GM18502 (cell line): ENCODE results near the gene AASDHPPT.
A peak's percentile ranks its signal among the peaks of the same experiment; 100 is the strongest.

ENCODE experiments used
- ATAC-seq: cut with Tn5 transposase; IDR thresholded peaks from one replicate; pipeline ENCODE4 v1.9.1; 2021; ENCODE audit warnings: mild to moderate bottlenecking; ENCODE audit not compliant: unreplicated experiment, poor library complexity

Gene AASDHPPT

DNA sequence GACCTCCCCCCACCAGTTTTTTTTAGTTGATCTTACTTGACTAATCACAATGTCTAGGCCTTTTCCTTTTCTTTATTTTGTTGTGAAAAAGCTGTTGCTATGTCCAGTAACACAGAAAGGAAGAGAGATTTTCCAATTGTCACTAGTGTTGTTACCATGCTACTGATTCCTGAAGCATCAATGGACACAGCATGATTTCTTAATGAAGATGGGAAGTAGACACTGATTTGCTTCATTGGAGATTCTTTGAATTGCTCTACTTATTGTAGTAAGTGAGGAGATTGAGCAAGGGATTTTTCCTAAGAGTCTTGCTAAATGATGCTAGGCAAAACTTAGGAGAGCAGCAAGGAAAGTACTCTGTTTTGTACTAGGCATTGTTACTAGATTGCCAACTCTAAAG is 4.6 kb downstream of the AASDHPPT start:
- ATAC-seq: no peak

DNA sequence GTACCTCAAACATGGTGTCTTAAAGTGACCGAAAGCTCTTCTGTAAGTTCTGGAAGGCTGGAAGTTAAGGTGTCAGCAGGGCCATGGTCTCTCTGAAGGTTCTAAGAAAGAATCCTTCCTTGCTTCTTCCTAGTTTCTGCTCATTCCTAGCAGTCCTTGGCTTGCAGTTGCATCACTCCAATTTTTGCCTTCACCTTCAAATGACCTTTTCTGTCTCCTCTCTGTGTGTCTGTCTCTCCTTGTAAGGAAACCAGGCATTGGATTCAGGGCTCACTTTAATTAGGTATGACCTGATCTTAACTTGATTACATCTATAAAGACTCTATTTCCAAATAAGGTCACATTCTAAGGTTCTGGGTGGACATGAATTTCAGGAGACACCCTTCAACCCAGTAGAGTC is 8.7 kb downstream of the AASDHPPT start:
- ATAC-seq: no peak

DNA sequence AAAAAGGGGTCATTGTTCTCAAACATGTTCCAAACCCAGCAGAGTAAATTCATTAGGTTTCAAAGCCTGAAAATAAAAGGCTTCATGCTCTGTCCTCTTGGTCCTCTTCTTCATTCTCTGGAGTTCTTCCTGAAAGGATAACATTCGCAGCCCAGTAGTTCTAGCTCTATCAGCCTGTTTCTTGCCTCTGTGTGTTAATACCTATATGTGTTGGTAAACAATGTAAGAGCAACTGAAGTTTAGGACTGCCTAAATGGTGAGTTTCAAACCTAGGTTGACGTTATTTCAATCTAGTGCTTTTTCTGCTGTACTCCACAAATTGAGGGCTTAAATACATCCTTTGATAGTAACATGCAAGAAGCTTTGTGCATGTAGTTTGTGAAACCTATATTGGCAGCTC is 9.4 kb downstream of the AASDHPPT start:
- no peak for ATAC-seq

DNA sequence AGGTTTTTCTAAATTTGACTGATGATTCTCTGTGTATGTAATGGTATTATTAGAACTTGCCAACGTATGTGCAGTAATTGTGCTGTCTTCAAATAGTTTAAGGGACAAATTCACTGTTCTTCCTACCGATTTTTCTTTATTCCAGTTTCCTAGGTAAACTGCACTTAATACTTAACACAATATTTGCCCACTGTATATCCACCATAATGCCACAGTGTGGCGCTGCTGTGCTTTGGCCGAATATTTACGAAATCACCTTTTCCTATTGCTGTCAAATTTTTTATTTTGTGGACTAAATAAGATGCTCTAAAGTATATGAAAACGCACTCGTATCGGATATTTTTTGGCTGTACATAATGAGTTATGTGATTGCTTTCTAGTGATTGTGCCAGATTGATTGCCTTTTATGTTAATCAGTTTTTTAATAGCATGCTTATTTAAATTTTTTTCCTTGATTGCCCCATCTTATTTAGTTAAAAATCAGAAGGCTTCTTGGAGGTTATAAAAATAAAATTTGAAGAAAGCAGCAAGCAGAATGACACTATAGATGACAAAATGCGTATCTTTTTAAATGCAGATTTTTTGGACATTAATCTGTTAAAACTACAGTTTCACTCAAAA is 10.5 kb downstream of the AASDHPPT start:
- peak; percentile 35 for ATAC-seq

DNA sequence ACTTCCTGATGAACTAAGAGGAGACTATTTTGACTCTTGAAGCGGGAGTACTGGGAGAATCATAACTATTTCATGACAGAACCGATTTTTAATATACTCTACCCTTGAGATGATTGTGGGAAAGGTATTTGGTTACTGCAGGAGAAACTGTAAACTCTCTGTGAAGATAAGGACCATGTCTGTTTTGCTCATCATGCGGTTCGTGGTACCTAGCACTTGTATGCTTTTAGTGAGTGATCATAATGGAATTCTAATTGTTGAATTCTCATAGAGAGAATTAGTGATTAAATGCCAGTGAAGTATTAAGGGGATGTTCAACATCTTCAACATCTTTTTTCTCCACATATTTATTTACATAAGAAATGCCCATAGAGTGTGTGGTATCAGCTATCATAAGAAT is 11.4 kb downstream of the AASDHPPT start:
- ATAC-seq: no peak

DNA sequence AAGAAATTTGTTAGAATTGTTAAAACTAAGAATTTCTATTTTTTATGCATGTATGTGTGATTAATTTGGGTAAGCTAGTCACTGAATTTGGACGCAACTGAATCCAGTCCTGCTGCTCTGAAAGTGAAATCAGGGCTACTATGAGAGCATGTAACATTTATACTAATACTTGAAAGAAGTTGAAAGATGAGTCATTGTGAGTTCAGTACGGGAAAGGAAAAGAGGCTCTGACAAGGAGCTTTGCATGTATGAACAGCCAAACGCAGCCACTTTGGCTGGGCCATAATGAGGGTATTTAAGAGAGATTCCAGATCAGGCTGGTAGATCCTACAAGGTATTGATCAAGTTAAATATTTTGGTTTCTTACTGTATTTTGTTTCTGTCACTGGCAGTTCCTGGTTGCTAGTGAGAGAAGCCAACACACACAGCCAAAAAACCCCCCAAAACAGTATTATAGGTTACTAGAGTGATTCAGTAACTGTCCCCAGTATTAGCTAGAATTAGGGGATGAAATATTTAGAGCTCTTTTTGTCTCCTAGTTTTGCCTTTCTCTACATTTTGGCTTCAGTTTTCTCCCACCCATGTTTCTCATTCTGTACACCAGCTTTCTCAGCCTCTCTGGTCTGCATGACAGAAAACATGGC is 14.1 kb downstream of the AASDHPPT start:
- ATAC-seq: peak; percentile 98

DNA sequence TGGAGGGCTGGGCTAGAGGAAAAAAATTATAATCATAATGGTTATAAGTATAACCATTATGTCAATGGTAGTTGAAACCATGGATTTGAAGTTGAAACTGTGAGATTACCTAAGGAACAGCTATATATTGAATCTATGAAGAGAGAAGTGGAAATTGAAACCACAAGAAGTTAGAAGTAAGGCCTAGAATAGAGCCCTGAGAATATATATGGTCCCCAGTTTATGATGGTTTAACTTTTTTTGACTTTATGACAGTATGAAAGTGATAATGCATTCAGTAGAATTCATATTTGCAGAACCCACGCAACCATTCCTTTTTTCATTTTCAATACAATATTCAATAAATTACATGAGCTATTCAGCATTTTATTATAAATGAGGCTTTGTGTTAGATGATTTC is 15.0 kb downstream of the AASDHPPT start:
- ATAC-seq: no peak

DNA sequence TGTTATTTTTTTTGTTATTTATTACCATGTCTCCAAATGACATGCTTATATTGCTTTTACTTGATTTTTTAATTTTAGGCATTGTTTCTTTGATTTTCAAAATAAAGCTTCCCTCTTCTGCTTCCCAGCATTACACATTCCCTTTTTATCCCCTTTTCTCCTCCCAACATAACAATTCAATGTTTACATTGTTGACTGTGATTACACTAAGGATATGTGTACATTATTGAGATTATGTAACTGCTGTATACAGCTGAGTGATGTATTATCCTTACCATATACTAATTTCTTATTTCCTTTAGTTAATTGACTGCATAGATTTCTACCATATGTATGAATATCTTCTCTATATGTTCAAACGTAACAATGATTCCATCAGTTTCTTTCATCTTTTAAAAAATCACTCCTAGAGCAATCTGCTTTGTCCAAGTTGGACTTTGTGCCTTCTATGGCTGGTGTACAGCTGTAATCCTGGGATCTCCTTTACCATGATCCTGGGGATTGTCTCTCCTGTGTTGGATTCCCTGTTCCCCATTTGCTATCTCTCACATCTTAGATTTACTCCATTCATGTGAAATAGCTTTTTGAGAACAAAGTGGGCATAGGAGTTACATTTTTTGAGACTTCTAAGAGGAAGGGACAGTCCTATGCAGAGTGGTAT is 21.6 kb downstream of the AASDHPPT start:
- ATAC-seq: no peak

DNA sequence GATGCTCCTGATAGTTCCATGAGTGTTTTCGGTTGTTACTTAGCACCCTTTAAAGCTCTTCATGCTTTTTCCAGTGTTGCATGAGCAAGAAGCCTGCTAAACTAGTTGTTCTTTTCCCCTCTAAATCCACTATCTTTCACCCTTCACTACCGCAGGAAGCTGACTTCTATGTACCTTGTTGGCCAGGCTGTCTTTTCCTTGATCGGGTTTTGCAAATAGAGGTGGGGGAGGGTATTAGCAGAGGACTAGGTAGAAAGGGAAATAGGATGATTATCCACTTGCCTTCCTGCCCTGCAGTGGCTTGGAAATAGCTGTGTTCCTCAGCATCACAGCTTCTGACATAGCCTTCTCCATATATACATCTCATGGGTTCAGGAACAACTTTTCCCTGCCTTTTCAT is 23.9 kb downstream of the AASDHPPT start:
- ATAC-seq: no peak

DNA sequence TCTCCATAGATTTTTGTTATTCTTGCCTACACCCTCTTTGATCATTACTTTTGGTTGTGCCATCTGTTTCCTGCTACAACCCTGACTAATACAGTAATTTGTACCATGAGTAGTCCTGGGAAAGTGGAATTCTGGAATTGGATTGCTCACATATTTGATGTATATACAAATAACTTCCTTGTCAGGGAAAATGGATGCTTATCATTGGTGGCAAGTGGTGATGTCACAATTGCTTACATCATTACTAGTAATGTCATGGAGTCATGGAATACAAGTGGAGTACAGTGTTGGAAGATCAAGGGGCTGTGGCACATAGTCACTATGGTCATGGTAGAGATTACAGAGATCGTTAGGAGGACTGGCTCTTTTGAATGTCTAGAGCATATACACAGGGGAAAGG is 24.4 kb downstream of the AASDHPPT start:
- no peak for ATAC-seq

DNA sequence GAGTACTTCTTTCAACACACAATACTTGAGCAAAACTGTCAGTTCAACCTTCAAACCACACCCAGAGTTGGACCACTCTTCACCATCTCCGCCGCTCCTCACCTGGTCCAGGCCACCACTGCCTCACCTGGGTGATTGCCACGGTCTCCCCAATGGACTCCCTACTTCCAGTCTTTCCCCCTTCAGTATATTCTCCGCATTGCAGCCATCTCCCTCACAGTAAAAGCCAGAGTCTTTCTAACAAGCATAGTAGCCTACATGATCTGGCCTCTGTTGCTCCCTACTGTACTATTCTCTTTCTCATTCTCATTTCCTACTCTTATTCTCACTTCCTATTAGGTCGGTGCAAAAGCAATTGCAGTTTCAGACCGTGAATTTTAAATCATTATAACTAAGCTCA is 28.5 kb downstream of the AASDHPPT start:
- peak; percentile 57 for ATAC-seq

DNA sequence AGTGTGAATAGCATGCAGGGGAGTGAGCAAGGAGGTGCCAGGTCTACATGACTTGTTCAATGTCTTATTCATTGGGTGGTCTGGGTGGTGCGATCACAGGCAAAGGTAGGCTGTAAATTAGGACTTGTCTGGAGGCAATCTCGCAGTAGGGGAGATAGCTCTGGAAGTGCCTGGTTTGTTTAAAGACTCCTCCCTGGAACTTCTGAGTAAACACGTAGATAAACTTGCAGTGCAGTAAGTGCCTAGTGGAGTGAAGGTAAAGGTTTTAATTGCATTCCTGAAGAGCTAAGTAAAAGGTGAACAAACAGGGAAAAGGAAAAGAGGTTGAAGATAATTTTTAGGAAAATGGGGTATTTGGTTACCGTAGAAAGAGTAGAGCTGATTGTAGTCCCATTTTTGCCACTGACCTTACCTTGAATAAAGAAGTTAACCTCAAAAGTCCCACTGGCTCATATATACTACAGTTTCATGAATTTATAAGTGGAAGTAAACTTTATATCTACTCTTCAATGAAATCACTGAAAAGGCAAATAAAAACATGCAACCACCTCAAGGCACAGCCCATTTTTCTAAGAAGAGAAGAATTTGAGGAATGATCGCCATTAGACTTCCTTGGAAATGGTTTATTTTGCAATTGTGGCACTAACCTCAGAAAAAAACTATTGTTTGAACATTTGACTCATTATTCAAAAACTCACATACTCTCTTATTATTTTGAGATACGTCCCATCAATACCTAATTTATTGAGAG is 44.3 kb downstream of the AASDHPPT start:
- ATAC-seq: no peak

DNA sequence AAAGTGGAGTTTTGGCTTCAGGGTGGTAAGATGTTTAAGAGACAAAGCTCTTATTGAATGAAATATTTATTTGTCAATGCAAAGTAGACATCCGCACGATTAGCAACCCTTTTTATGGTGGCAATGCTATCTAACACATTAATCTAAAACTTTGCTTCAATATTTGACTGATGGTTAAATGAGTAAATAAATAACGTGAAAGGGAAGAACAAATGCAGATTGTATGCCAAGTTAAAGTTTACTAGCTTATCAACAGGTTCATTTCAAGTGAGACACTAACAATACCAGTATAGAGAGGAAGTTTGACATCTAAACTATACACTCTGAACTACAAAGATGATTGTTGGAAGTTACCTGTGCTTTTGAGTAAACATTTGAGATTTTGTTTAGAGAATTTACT is 50.1 kb downstream of the AASDHPPT start:
- ATAC-seq: no peak

DNA sequence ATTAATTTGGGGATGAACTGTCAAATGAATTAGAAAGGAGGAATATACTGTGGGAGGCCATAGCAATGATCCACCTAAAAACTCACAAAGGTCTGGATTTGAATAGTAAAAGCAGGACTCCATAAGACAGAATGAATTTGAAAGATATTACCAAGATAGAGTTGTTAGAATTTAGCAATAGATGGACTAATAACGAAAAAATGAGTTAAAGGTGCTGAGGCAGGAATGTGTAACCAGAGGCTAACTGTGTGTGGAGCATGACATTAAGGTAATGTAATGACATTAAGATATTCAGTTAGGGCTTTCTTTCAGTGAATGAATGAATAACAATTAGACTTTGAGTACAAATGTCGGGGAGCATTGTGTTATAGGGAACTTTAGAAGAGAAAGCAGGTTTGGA is 51.3 kb downstream of the AASDHPPT start:
- ATAC-seq: no peak

DNA sequence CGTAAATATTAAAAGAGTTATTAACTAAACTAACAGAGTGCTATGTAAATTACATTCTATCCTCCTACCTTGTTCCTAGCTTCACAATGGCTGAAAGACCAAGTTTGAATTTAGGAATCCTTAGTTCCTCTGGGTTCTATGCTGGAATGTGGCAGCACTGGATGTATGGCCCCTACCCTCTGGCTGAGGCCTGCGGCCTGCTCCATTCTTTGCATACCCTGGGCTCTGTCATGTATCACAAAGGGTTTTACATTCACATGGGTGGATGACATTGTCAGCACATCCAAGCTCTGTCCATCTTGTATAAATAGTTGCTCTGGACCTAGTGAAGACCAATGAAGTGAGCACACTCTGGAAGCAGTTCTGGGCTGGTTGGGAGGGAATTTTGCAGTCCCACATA is 54.5 kb downstream of the AASDHPPT start:
- ATAC-seq: no peak

DNA sequence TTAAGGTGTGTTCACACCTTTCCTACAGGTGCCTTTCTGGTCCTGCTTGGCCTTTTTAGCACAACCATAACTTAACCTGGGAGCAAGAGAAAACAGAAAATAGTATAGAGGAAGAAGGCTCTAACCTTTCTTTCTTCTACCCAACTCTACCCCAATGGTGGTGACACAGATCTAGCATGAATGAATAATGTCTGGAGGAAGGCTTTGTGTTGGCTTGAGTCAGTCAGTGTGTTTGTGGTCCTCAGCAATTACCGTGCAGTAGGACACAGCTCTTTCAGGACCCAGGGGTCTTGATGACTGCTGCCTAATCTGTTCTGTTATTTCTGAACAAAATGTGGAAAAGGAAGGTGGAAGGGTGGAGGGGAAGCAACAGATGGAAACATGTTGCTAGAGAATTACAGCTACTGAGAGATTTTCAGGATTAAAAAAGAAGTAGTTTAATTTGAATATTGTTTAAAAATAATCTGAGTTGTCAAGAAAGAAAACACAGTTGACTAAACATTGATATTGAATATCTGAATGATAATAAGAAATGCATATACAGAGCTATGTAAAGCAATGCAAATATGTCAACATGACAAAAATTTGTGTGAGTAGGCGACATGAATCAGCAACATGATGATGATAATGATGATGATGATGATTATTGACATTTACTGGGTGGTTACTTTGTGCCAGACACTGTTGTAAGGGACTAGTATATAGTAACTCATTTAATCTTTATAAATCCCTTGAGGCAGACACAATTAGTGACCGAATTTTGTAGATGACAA is 55.3 kb downstream of the AASDHPPT start:
- no peak for ATAC-seq

DNA sequence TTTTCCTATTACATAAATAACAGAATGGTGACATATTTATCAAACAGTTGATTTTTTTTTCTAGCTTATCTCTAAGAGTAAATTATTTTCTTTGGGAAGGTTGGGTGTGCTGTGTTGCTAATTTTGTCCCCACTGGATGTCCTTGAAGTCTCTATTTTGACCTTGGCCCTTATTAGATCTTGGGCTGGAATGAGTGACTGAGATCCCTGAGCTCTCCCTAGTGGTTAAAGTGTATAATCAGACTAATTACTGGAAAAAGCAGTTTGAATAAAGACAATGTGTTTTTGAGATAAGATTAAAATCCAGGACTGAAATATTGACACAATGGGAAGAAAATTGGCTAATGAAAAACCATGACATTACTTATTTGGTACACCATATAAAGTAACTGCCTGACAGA is 56.1 kb downstream of the AASDHPPT start:
- ATAC-seq: no peak

DNA sequence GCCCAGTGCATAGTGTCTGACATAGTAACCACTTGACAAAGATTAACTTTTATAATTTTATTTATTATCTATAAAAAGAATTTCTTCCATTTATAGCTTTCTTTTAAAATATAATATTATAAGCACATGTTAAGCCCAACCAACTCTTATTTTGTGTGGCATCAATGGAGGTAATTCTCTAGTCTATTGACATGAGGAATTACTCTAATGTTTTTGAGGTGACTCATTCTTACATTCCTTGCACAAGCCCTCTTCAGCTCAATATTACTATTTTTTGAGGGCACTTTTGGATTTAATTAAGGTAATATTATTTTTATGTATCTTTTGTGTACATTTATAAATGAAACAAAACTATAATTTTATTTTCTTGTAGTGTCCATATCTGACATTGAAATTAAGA is 59.6 kb downstream of the AASDHPPT start:
- ATAC-seq: no peak

DNA sequence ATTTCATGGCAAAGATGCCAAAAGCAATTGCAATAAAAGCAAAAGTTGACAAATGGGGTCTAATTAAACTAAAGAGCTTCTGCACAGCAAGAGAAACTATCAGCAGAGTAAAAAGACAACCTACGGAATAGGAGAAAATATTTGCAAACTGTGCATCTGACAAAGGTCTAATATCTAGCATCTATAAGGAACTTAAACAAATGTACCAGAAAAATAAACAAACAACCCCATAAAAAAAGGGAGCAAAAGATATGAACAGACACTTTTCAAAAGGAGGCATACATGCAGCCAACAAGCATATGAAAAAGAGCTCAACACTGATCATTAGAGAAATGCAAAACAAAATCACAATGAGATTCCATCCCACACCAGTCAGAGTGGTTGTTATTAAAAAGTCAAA is 60.3 kb downstream of the AASDHPPT start:
- no peak for ATAC-seq
